Measurements from ENCODE around the gene TFAP2B. TPM values are rescaled to one million over a fixed set of nuclear protein-coding genes. Genes with fewer than 3 reads are reported as not detected.

TFAP2B gene
- total RNA-seq, 4 donors from 2014 or later: not detected

DNA sequence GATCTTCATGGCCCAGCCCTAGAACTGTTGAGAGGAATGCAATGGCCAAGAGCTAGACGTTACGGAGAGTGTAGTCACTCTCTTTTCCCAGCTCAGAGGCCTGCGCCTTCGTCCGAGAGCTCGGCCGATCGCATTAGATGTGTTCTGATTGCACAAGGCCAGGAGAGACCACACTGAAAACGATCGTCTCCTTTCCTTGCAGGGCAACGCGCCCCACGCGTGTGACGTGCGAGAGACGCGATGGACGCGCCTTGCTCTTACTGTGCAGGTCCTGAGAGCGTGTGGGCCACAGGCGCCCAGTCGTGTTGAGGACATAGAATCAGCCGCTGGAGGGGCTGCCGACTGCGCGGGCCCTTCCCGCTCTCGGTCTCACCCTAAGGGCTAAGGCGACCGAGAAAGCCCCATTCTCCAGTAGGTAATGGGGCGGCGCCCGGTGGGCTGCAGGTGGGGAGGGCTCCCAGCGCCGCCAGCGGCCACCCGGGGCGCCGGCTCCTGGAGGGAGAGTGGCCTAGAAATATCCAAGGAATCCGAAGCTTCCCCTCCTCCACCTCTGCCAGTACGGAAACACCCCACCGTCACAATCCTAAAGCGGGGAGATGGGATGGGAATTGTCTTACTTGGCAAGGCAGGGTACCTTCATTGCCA lies 26.9 kb downstream of the TFAP2B start:
- H3K9me3 ChIP-seq: no peaks in the 10 kb centered on the region
- intact Hi-C loops (cut with DNase I; ENCODE audit: low total_unique reads): no loop called here
- H3K36me3 ChIP-seq: no peaks in the 10 kb centered on the region
- H3K27ac ChIP-seq: no peak overlapping the region
- peaks cover 100% of the 10 kb centered on the region for H3K27me3 ChIP-seq
- H3K4me1 ChIP-seq: peaks cover 0 to 12% (median 3%) of the 10 kb centered on the region in 4 donors
- H3K4me3 ChIP-seq: no peak overlapping the region
- TF ChIP-seq, protein P1, sequence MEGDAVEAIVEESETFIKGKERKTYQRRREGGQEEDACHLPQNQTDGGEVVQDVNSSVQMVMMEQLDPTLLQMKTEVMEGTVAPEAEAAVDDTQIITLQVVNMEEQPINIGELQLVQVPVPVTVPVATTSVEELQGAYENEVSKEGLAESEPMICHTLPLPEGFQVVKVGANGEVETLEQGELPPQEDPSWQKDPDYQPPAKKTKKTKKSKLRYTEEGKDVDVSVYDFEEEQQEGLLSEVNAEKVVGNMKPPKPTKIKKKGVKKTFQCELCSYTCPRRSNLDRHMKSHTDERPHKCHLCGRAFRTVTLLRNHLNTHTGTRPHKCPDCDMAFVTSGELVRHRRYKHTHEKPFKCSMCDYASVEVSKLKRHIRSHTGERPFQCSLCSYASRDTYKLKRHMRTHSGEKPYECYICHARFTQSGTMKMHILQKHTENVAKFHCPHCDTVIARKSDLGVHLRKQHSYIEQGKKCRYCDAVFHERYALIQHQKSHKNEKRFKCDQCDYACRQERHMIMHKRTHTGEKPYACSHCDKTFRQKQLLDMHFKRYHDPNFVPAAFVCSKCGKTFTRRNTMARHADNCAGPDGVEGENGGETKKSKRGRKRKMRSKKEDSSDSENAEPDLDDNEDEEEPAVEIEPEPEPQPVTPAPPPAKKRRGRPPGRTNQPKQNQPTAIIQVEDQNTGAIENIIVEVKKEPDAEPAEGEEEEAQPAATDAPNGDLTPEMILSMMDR (IDR thresholded peaks at IDR 0.05): no peak
- TF ChIP-seq POLR2AphosphoS5 (IDR thresholded peaks at IDR 0.05): no peak
- no peak for TF ChIP-seq POLR2A (IDR thresholded peaks at IDR 0.05)
- TF ChIP-seq EP300 (IDR thresholded peaks at IDR 0.05; ENCODE audit: low read depth): no peak
- DNase-seq: no peak
- WGBS, 2 donors (ENCODE audit: low coverage in 1 of 2): 13 to 35% methylated on average over 3 to 44 of the region's 44 CpGs
- in situ Hi-C loops (cut with MboI; ENCODE audit: low pct_ligation_motif_present in 1 of 4, low pct_unique_long_range_greater_than_20kb in 1 of 4, low sequenced_read_pairs in 3 of 4): no loop called here

DNA sequence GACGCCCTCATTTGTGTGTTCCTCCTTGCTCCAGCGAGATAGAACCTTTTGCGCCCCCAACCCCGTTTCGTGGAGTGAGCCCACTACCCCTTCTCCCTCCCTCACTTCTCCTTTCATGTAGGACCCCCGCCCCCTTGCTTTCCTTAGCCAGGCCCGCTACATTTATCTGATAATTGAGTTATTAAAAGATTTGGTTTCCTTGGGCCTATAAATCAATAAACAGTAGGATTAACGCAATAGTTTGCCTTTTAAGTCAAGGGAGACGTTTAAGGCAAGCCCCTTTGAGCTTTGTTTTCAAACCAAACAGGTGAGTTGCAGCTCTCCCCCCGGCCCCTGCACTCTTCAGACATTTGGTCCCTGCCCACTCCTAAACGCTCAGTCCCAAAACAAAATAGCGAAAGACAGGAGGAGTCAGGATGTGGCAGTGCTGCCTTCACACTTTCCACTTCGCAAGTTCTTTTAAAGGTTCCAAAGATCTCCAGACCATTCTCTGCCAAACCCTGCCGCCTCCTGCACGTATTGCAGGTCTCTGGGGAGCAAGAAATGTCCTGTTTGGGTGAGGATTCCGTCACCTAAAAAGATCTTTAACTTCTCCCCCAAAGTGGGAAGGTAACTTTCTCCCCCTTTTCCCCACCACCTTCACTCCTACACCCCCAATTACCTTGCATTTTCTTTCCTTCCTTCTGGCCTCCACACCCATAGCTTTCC lies 27.6 kb downstream of the TFAP2B start:
- intact Hi-C loops (cut with DNase I; ENCODE audit: low total_unique reads): no loop called here
- no peaks in the 10 kb centered on the region for H3K36me3 ChIP-seq

DNA sequence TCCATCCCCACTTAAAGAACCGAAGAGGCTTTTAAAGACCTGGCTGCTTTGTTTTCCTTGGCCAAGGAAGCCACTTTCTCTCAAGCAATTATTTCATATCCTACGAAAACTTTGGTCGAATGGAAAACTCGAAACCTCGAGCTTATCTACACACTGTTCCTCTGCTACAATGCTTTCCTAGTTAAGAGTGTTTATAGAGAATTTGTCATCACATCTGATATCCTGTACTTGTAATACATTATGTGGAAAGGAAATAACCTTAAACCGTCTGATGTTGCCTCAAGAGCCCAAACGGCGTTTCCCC lies 28.1 kb downstream of the TFAP2B start:
- no peak for DNase-seq
- H3K27me3 ChIP-seq: peaks cover 100% of the 10 kb centered on the region
- no peak overlapping the region for H3K4me3 ChIP-seq
- H3K9me3 ChIP-seq: no peaks in the 10 kb centered on the region
- 15 to 24% methylated on average over 8 of the region's 8 CpGs for whole genome bisulfite sequencing, 2 donors (ENCODE audit: low coverage in 1 of 2)
- no peak overlapping the region for H3K27ac ChIP-seq
- no peaks in the 10 kb centered on the region for H3K36me3 ChIP-seq
- peaks cover 0 to 12% (median 3%) of the 10 kb centered on the region in 4 donors for H3K4me1 ChIP-seq
- intact Hi-C loops (cut with DNase I; ENCODE audit: low total_unique reads): no loop called here
- in situ Hi-C loops (cut with MboI; ENCODE audit: low pct_ligation_motif_present in 1 of 4, low pct_unique_long_range_greater_than_20kb in 1 of 4, low sequenced_read_pairs in 3 of 4): no loop called here
- TF ChIP-seq, protein P1 (IDR thresholded peaks at IDR 0.05): no peak
- TF ChIP-seq EP300 (IDR thresholded peaks at IDR 0.05; ENCODE audit: low read depth) (no peak), POLR2AphosphoS5 (IDR thresholded peaks at IDR 0.05) (no peak), POLR2A (IDR thresholded peaks at IDR 0.05) (no peak)

More for the DNA sequence above, 27.6 kb downstream of the TFAP2B start:
- Histone ChIP-seq H3K4me3 (no peak overlapping the region), H3K4me1 (peaks cover 0 to 12% (median 3%) of the 10 kb centered on the region in 4 donors), H3K27ac (no peak overlapping the region), H3K9me3 (no peaks in the 10 kb centered on the region), H3K27me3 (peaks cover 100% of the 10 kb centered on the region)
- no peak for DNase-seq
- WGBS, 2 donors (ENCODE audit: low coverage in 1 of 2): 8 to 14% methylated on average over 7 to 16 of the region's 16 CpGs
- in situ Hi-C loops (cut with MboI; ENCODE audit: low pct_ligation_motif_present in 1 of 4, low pct_unique_long_range_greater_than_20kb in 1 of 4, low sequenced_read_pairs in 3 of 4): no loop called here
- no peak for TF ChIP-seq POLR2A (IDR thresholded peaks at IDR 0.05)
- TF ChIP-seq POLR2AphosphoS5 (IDR thresholded peaks at IDR 0.05): no peak
- TF ChIP-seq, protein P1 (IDR thresholded peaks at IDR 0.05): no peak
- no peak for TF ChIP-seq EP300 (IDR thresholded peaks at IDR 0.05; ENCODE audit: low read depth)

DNA sequence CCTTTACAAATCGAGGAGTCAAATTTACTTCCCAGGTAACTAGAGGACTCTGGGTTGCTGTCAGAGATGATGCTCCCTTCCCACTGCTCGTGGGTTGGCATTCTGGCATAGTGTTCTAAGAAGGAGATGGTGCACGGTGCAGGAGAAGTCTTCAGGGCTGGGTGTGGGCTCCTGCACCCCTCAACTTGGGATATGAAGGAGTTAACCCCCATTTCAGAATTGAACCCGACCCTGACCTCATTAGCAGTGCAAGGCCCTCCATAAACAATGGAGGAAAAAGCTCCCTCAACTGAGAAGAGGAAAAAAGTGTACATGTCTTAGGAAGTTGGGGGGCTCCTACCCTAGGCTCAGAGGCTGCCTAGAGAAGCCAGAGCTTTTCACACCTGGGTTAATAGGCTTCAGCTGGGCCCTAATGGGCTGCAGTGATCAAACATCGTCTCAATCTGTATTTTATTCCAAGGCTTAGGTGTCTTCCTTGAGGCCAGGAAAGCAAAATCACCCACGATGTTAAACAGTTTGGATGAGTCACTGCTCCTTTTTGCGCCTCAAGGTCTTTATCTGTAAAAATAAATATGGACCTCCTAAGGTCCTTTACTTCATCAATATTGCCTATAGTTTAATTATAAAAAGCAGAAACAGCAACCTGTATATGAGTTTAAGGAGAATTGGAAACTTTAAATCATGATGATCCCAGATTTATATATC lies 29.4 kb downstream of the TFAP2B start:
- TF ChIP-seq, protein P1 (IDR thresholded peaks at IDR 0.05): no peak
- TF ChIP-seq POLR2AphosphoS5 (IDR thresholded peaks at IDR 0.05) (no peak), POLR2A (IDR thresholded peaks at IDR 0.05) (no peak)
- in situ Hi-C loops (cut with MboI; ENCODE audit: low pct_ligation_motif_present in 1 of 4, low pct_unique_long_range_greater_than_20kb in 1 of 4, low sequenced_read_pairs in 3 of 4): no loop called here
- peaks cover 0 to 12% (median 3%) of the 10 kb centered on the region in 4 donors for H3K4me1 ChIP-seq
- intact Hi-C loops (cut with DNase I; ENCODE audit: low total_unique reads): no loop called here
- H3K27ac ChIP-seq: no peak overlapping the region
- no peak overlapping the region for H3K4me3 ChIP-seq
- no peak for DNase-seq
- no peaks in the 10 kb centered on the region for H3K36me3 ChIP-seq
- peaks cover 100% of the 10 kb centered on the region for H3K27me3 ChIP-seq
- 11 to 13% methylated on average over 3 to 7 of the region's 7 CpGs for WGBS, 2 donors (ENCODE audit: low coverage in 1 of 2)
- H3K9me3 ChIP-seq: no peaks in the 10 kb centered on the region
